Lung (tissue), 12 donors: ENCODE results near the gene FUOM. TPM values are rescaled to one million over a fixed set of nuclear protein-coding genes. Genes with fewer than 3 reads are reported as not detected.

Experiments
- ATAC-seq: fragments of 200-7000 bp; cut with Tn5 transposase; one replicate; pipeline ENCODE4 v1.9.1; 2020; ENCODE audit warnings: moderate number of reproducible peaks; ENCODE audit not compliant: insufficient read depth, low FRiP score
- DNase-seq, 3 donors: peaks; one replicate each; pipeline ENCODE4 v3.0.0-alpha.2; 2013 to 2017
- H3K27ac ChIP-seq, 2 donors: one replicate each; pipeline ENCODE4 v1.5.1; 2013; ENCODE audit warnings: mild to moderate bottlenecking in 2 of 2, moderate library complexity in 2 of 2, control low read depth in 1 of 2, inconsistent platforms in 1 of 2, low read depth in 1 of 2, low read length in 1 of 2
- H3K27me3 ChIP-seq, 3 donors: one replicate each; pipeline ENCODE4 v1.5.1; 2013; ENCODE audit warnings: low read length in 2 of 3; ENCODE audit not compliant: control insufficient read depth in 3 of 3, insufficient read depth in 3 of 3
- H3K36me3 ChIP-seq, 4 donors: one replicate each; pipeline ENCODE4 v1.5.1; 2013; ENCODE audit warnings: low read length in 4 of 4, mild to moderate bottlenecking in 1 of 4, moderate library complexity in 1 of 4; ENCODE audit not compliant: control insufficient read depth in 4 of 4, insufficient read depth in 4 of 4
- H3K4me1 ChIP-seq, 5 donors: one replicate each; pipeline ENCODE4 v1.5.1; 2013; ENCODE audit warnings: low read length in 5 of 5, mild to moderate bottlenecking in 2 of 5, moderate library complexity in 1 of 5; ENCODE audit not compliant: control insufficient read depth in 5 of 5, insufficient read depth in 5 of 5
- H3K4me3 ChIP-seq: one replicate; pipeline ENCODE4 v1.5.1; 2013; ENCODE audit warnings: mild to moderate bottlenecking, control low read depth, moderate library complexity
- H3K9ac ChIP-seq, 2 donors: one replicate each; pipeline ENCODE4 v1.5.1; 2013; ENCODE audit warnings: low read length in 2 of 2, control low read depth in 1 of 2; ENCODE audit not compliant: insufficient read depth in 1 of 2
- H3K9me3 ChIP-seq, 4 donors: one replicate each; pipeline ENCODE4 v1.5.1; 2013; ENCODE audit warnings: low read length in 3 of 4, mild to moderate bottlenecking in 1 of 4, moderate library complexity in 1 of 4; ENCODE audit not compliant: control insufficient read depth in 4 of 4, insufficient read depth in 3 of 4
- WGBS, 2 donors: extraction: QIAGEN DNeasy Blood & Tissue Kit; methylation state at CpG; one replicate each; pipeline ENCODE4 v1.1.7; 2013; 5-methylcytosine and 5-hydroxymethylcytosine counted together
- polyA plus RNA-seq, 2 donors: library from polyadenylated mRNA; stranded (reverse); fragments of 200-250 nt; gene quantifications; one replicate each; pipeline ENCODE4 v1.2.1, GENCODE V29; 2013
- total RNA-seq, 2 donors: library from RNA; depleted of rRNA in 1 of 2; stranded (reverse); fragments of >200 nt in 1 of 2; gene quantifications; one replicate each; pipeline ENCODE4 v1.2.1, GENCODE V29; 2014 to 2021
- TF ChIP-seq, protein P1 (sequence below): IDR thresholded peaks from 2 replicates; pipeline ENCODE4 v1.5.1; 2012; ENCODE audit warnings: mild to moderate bottlenecking; ENCODE audit errors: control extremely low read depth, extremely low read depth
- donor health status: control.
- donor health status: control.
- donor health status: Bipolar disorder and iron deficiency.
- donor health status: healthy.
- donor health status: DM: yes; HTN: yes; CAD: no.

FUOM gene
- total and polyA plus RNA-seq, 4 donors, result 8.4 to 41.4 (median 34.2) TPM

DNA sequence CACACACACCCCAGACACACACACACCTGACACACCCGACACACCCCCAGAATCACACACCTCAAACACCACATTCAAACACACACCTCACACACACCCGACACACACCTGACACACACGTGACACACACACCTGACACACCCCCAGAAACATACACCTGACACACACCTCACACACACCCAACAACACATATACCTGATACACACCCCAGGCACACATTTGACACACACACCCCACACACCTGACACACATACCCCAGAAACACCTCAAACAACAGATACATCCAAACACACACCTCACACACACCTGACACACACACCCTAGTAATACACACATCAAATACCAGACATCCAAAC, 20.5 kb downstream of the FUOM start:
- H3K4me1 ChIP-seq, result peaks cover 0 to 21% (median 4%) of the 10 kb centered on the region in 5 donors
- no peak for DNase-seq
- H3K27ac ChIP-seq, result no peak overlapping the region
- ATAC-seq, result no peak
- H3K9ac ChIP-seq, result no peak overlapping the region
- H3K9me3 ChIP-seq, result peaks cover 0 to 19% (median 0%) of the 10 kb centered on the region in 4 donors
- TF ChIP-seq, protein P1, sequence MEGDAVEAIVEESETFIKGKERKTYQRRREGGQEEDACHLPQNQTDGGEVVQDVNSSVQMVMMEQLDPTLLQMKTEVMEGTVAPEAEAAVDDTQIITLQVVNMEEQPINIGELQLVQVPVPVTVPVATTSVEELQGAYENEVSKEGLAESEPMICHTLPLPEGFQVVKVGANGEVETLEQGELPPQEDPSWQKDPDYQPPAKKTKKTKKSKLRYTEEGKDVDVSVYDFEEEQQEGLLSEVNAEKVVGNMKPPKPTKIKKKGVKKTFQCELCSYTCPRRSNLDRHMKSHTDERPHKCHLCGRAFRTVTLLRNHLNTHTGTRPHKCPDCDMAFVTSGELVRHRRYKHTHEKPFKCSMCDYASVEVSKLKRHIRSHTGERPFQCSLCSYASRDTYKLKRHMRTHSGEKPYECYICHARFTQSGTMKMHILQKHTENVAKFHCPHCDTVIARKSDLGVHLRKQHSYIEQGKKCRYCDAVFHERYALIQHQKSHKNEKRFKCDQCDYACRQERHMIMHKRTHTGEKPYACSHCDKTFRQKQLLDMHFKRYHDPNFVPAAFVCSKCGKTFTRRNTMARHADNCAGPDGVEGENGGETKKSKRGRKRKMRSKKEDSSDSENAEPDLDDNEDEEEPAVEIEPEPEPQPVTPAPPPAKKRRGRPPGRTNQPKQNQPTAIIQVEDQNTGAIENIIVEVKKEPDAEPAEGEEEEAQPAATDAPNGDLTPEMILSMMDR, result no peak
- no peak overlapping the region for H3K4me3 ChIP-seq
- H3K27me3 ChIP-seq, result peaks cover 0 to 59% (median 30%) of the 10 kb centered on the region in 3 donors
- H3K36me3 ChIP-seq, result no peaks in the 10 kb centered on the region
- 83 to 84% methylated on average over 3 of the region's 3 CpGs for WGBS, 2 donors

DNA sequence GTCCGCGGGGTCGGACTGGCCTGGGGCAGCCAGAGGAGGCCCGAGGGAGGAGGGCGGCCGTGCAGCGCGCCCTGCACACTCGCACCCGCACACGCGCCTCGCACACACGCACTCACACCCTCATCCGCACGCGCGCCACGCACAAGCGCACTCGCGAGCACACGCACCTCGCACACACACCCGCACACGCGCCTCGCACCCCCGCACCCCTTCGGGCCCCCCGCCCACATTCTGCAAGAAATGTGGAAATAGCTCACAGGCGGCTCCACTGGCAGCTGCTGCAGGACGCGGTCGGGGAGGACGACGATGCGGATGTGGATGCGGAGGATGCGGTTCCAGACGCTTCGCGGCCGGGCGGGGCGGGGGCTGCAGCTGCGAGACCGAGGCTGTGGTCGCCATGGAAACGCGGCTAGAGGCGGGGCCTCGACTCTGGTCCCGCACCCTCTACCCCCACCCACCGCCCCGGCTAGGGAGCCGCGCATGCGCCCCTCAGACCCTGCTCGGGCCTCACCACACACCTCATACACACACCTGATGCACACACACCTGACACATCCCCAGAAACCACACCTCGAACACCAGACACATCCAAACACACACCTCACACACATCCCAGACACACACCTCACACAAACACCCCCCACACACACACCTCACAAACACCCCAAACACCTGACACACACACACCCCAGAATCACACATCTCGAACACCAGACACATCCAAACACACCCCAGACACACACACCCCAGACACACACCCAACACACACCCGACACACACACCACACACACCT, 21.0 kb downstream of the FUOM start, which contains the start of gene CALY:
Gene CALY (minus strand): TSS at position 320 of the 793 bp plus-strand sequence. CDS start 7,907 bp downstream, outside the sequence.
- H3K9me3 ChIP-seq, result peaks cover 0 to 19% (median 0%) of the 10 kb centered on the region in 4 donors
- TF ChIP-seq, protein P1, result no peak
- peaks cover 0 to 63% (median 34%) of the 10 kb centered on the region in 3 donors for H3K27me3 ChIP-seq
- no peak within 1 kb of the TSS for H3K9ac ChIP-seq
- H3K36me3 ChIP-seq, result no peaks in the 10 kb centered on the region
- WGBS, 2 donors, result 15 to 18% methylated on average over 54 to 63 of the region's 63 CpGs
- DNase-seq (no peak), ATAC-seq (no peak)
- H3K27ac ChIP-seq, result no peak within 1 kb of the TSS
- peaks cover 0 to 21% (median 4%) of the 10 kb centered on the region in 5 donors for H3K4me1 ChIP-seq
- no peak within 1 kb of the TSS for H3K4me3 ChIP-seq

DNA sequence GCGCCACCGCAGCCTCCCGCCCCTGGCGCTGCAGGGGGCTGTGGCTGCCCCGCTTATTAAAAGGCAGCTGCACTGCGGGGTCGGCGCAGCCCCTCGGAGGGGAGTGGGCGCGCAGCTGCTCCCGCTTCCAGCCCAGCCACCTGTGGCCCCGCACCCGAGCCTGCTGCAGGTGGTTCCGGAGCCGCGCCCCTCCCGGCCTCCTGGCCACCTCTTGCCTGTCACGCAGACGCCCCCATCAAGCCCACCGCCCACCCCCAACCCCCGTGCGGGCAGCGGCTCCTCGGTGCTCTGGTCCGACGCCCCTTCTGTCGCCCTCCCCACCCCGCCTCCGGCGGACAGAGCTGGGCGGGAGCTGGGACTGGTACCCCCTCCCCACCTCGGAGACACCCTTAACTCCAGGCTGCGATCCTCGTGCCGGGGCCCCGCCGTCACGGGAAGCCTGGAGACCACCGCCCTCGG, 21.7 kb downstream of the FUOM start:
- H3K4me3 ChIP-seq, result no peak overlapping the region
- DNase-seq, result no peak

More for the DNA sequence above, 21.7 kb downstream of the FUOM start:
- no peak for ATAC-seq
- Histone ChIP-seq H3K9ac (no peak overlapping the region), H3K9me3 (peaks cover 0 to 17% (median 0%) of the 10 kb centered on the region in 4 donors), H3K4me1 (peaks cover 0 to 21% (median 4%) of the 10 kb centered on the region in 5 donors), H3K36me3 (no peaks in the 10 kb centered on the region), H3K27me3 (peaks cover 0 to 64% (median 38%) of the 10 kb centered on the region in 3 donors), H3K27ac (no peak overlapping the region)
- 6% methylated on average over 25 to 41 of the region's 41 CpGs for WGBS, 2 donors
- TF ChIP-seq, protein P1, result no peak
